Astrocyte (in vitro differentiated cells and primary cell): ENCODE data around the gene CIAPIN1. TPM values are rescaled to one million over a fixed set of nuclear protein-coding genes. Genes with fewer than 3 reads are reported as not detected.
A peak's percentile ranks its signal among the peaks of the same experiment; 100 is the strongest.

Experiments
- DNase-seq: peaks from one replicate; pipeline ENCODE4 v3.0.0-alpha.2; 2010; ENCODE audit warnings: low read depth
- FAIRE-seq: peaks from 2 replicates; lab custom pipeline; 2011; peaks lifted over from hg19 to GRCh38; lab: Jason Lieb, UNC
- H2AFZ ChIP-seq: 2 replicates; pipeline ENCODE4 v1.6.0; 2012; ENCODE audit warnings: low read depth, low read length, inconsistent platforms
- H3K27ac ChIP-seq: 2 replicates; pipeline ENCODE4 v1.5.1; 2011; ENCODE audit warnings: low read depth, low read length, inconsistent platforms
- H3K27me3 ChIP-seq: 2 replicates; pipeline ENCODE4 v1.6.0; 2011; ENCODE audit warnings: low read length, inconsistent platforms; ENCODE audit not compliant: insufficient read depth
- H3K36me3 ChIP-seq: 2 replicates; pipeline ENCODE4 v1.5.1; 2011; ENCODE audit warnings: low read length, inconsistent platforms; ENCODE audit not compliant: insufficient read depth
- H3K4me1 ChIP-seq: 2 replicates; pipeline ENCODE4 v1.5.1; 2011; ENCODE audit warnings: low read length, inconsistent platforms; ENCODE audit not compliant: insufficient read depth
- H3K4me2 ChIP-seq: 2 replicates; pipeline ENCODE4 v1.6.0; 2012; ENCODE audit warnings: low read length, inconsistent platforms
- H3K4me3 ChIP-seq: 2 replicates; pipeline ENCODE4 v1.5.1; 2011; ENCODE audit warnings: low read depth, mild to moderate bottlenecking, low read length, inconsistent platforms; ENCODE audit not compliant: insufficient read depth
- H3K79me2 ChIP-seq: 2 replicates; pipeline ENCODE4 v1.6.0; 2012; ENCODE audit warnings: mild to moderate bottlenecking, low read length, inconsistent platforms; ENCODE audit not compliant: insufficient read depth
- H3K9ac ChIP-seq: 2 replicates; pipeline ENCODE4 v1.6.0; 2012; ENCODE audit warnings: mild to moderate bottlenecking, low read length, inconsistent platforms
- H3K9me3 ChIP-seq: 2 replicates; pipeline ENCODE4 v1.5.1; 2012; ENCODE audit warnings: low read depth, mild to moderate bottlenecking, low read length, inconsistent platforms; ENCODE audit not compliant: insufficient read depth
- H4K20me1 ChIP-seq: 2 replicates; pipeline ENCODE4 v1.6.0; 2012; ENCODE audit warnings: low read length, inconsistent platforms; ENCODE audit not compliant: insufficient read depth
- H3K27ac Mint-ChIP-seq: one replicate; pipeline ENCODE4 v1.8.0; 2021; ENCODE audit warnings: mild to moderate bottlenecking, mixed read lengths; ENCODE audit not compliant: unreplicated experiment
- H3K27me3 Mint-ChIP-seq: one replicate; pipeline ENCODE4 v1.8.0; 2021; ENCODE audit warnings: low read depth, mixed read lengths; ENCODE audit not compliant: unreplicated experiment
- H3K36me3 Mint-ChIP-seq: one replicate; pipeline ENCODE4 v1.8.0; 2021; ENCODE audit warnings: low read depth, mixed read lengths; ENCODE audit not compliant: unreplicated experiment
- H3K4me1 Mint-ChIP-seq: one replicate; pipeline ENCODE4 v1.8.0; 2021; ENCODE audit warnings: low read depth, mixed read lengths; ENCODE audit not compliant: unreplicated experiment
- H3K4me3 Mint-ChIP-seq: one replicate; pipeline ENCODE4 v1.8.0; 2021; ENCODE audit warnings: mild to moderate bottlenecking, moderate library complexity, mixed read lengths; ENCODE audit not compliant: unreplicated experiment
- H3K9me3 Mint-ChIP-seq: one replicate; pipeline ENCODE4 v1.8.0; 2021; ENCODE audit warnings: mild to moderate bottlenecking, mixed read lengths; ENCODE audit not compliant: unreplicated experiment
- CTCF ChIP-seq: IDR thresholded peaks from 2 replicates; pipeline ENCODE4 v1.5.1; 2011; ENCODE audit warnings: low read depth, mild to moderate bottlenecking, inconsistent platforms, low read length, moderate library complexity; ENCODE audit not compliant: insufficient read depth
- EZH2 ChIP-seq: IDR thresholded peaks from 2 replicates; pipeline ENCODE4 v1.6.1; 2012; ENCODE audit warnings: mild to moderate bottlenecking, low read length, inconsistent platforms; ENCODE audit not compliant: insufficient read depth
- total RNA-seq: library from RNA; stranded (reverse); gene quantifications from 2 replicates; pipeline ENCODE4 v1.2.1, GENCODE V29; 2021

The CIAPIN1 gene
- total RNA-seq, 1 donor from 2014 or later: 68.9 TPM

DNA sequence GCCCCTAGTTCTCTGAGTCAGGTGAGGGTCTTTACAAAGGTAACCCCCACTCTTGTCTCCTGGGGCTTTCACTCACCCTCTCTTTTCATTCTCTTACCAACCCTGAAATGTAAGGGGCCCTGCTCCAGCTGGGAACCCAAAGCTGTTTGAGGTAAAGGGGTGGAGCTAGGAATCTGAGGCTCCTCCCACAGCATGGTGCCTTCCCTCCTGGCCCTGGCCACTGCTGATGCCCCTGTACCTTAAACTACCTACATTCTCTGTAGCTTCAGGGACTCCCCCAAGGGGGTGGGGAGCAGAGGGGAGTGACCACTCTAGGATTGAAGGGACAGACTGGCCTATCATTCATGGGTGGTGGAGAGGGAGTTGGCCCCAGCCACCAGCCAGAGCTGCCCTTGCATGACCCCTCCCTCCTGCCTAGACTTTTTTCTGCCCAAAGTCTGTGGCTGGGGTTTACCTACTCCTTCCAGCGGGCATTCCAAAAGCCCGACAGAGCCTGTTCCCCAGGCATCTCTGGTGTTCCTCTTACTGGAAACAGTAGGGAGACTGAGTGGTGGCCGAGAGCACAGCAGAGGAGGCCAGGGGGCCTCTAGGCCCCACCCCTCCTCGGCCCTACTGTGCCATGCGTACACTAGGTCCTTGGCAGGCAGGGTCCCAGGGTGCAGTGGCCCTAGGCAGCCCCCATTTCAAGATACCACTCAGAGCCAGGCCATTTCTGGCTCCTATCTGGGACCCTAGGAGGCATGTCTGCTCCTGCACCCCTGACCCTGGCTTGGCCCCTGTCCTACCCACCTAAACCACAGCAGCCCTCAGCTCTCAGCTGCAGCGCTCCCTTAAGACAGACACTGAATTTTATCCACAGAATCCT is 29.6 kb upstream of the CIAPIN1 start:
- H3K4me3 ChIP-seq: no peak overlapping the region
- peaks cover 35% of the 10 kb centered on the region for H4K20me1 ChIP-seq
- H3K27ac Mint-ChIP-seq: no peak overlapping the region
- H3K4me2 ChIP-seq: no peak overlapping the region
- H3K79me2 ChIP-seq: no peaks in the 10 kb centered on the region
- H3K9me3 Mint-ChIP-seq: no peaks in the 10 kb centered on the region
- H3K4me1 ChIP-seq: peaks cover 20% of the 10 kb centered on the region
- H3K36me3 ChIP-seq: peaks cover 13% of the 10 kb centered on the region
- no peak for DNase-seq
- no peak for FAIRE-seq
- no peak overlapping the region for H2AFZ ChIP-seq
- TF ChIP-seq EZH2 (no peak), CTCF (no peak)
- peaks cover 6% of the 10 kb centered on the region for H3K36me3 Mint-ChIP-seq
- no peak overlapping the region for H3K9ac ChIP-seq
- no peak overlapping the region for H3K4me3 Mint-ChIP-seq
- no peak overlapping the region for H3K27ac ChIP-seq
- no peaks in the 10 kb centered on the region for H3K27me3 Mint-ChIP-seq
- no peaks in the 10 kb centered on the region for H3K27me3 ChIP-seq
- no peaks in the 10 kb centered on the region for H3K9me3 ChIP-seq
- peaks cover 12% of the 10 kb centered on the region for H3K4me1 Mint-ChIP-seq

DNA sequence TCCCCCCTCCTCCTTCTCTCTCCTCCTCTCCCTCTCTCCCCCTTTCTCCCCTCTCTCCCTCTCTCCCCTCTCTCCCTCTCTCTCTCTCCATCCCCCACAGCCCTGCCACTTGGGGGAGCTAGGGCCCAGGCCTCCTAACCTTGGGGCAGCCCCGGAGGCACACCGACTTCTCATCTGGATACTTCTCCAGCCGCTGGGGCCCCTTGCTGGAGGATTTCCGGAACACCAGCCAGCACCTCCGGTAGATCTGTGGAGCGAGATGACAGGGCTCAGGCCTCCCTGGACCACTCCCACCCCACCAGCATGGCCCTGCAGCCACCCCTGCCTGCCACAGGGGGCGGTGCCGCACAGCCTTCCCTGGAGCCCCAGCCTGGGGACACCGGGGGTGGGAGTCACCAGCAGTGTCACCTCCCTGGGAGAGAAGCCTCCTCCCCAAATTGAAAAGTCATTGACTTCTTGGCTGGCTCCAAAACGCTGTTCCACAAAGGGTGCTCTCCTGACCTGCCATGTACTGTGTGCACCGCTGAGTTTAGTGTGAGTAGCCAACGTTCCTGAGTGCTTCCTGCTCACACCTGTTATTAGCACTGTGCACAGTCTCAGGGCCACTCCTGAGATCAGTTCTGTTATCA is 28.6 kb upstream of the CIAPIN1 start:
- no peaks in the 10 kb centered on the region for H3K79me2 ChIP-seq
- Mint-ChIP-seq H3K27ac (no peak overlapping the region), H3K4me3 (no peak overlapping the region), H3K27me3 (no peaks in the 10 kb centered on the region), H3K4me1 (peaks cover 12% of the 10 kb centered on the region), H3K9me3 (no peaks in the 10 kb centered on the region), H3K36me3 (peaks cover 7% of the 10 kb centered on the region)
- H3K4me3 ChIP-seq: no peak overlapping the region
- H3K9me3 ChIP-seq: no peaks in the 10 kb centered on the region
- DNase-seq (peak; percentile 8), FAIRE-seq (no peak)
- no peak overlapping the region for H3K27ac ChIP-seq
- no peak overlapping the region for H3K4me2 ChIP-seq
- no peak overlapping the region for H3K9ac ChIP-seq
- H4K20me1 ChIP-seq: peaks cover 41% of the 10 kb centered on the region
- peaks cover 19% of the 10 kb centered on the region for H3K36me3 ChIP-seq
- no peaks in the 10 kb centered on the region for H3K27me3 ChIP-seq
- peaks cover 20% of the 10 kb centered on the region for H3K4me1 ChIP-seq
- H2AFZ ChIP-seq: no peak overlapping the region
- TF ChIP-seq CTCF: peak; percentile 31
- no peak for TF ChIP-seq EZH2
